ENCODE results near the gene TMEM163. TPM values are rescaled to one million over a fixed set of nuclear protein-coding genes. Genes with fewer than 3 reads are reported as not detected.
"Not testable (repeated sequence)": the region's sequence is repeated elsewhere in the genome, so short reads cannot be mapped to it uniquely, and the experiment has no call there.

TMEM163 gene
- polyA plus RNA-seq, 6 donors from 2014 or later: 0.33 to 1.0 (median 0.47) TPM

DNA sequence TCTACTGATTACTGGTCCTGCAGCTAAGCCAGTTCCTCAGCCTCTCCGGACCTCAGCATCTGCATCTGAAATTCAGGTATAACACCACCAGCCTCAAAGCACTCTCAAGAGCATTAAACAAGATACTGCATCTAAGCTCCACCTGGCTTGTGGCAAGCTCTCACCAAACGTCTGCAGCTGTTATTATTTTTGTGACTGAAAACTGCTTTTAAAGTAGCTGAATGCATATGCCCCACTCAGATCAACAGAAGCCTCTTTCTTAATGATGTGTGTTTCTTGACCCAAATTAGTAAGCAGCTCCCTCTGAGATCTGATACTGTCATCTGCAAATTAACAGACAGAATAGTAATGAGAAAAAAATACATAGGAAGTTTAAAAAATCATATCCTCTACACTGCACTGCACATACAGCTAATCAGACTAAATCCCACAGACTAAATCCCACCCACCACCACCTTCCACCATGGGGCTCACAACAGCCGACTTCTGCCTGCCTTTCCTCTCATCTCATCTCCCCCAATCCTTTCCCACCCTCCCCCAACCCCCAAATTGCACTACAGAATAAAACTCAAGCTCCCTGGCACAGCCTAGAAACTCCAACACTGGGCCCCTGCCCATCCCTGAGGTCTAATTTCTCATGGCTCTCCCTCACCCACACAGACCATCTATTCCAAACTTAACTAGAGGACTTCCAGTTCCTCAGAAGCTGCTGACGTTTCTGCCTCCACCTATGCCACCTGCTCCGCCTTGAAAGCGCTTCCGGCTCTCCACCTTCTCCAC, 52.9 kb downstream of the TMEM163 start:
- H3K27me3 Mint-ChIP-seq: peaks cover 18 to 31% (median 25%) of the 10 kb centered on the region in 3 donors
- H3K9me3 Mint-ChIP-seq: peaks cover 0 to 2% (median 0%) of the 10 kb centered on the region in 7 donors
- H3K4me1 Mint-ChIP-seq: peaks cover 16 to 21% (median 19%) of the 10 kb centered on the region in 3 donors
- H3K4me3 Mint-ChIP-seq: no peak overlapping the region
- DNase-seq: no peak
- ATAC-seq (ENCODE audit: low read depth in 2 of 2): no peak
- H3K27ac Mint-ChIP-seq: peak overlapping the region in 1 of 6 donors; percentile 16
- no peaks in the 10 kb centered on the region for H3K36me3 Mint-ChIP-seq

DNA sequence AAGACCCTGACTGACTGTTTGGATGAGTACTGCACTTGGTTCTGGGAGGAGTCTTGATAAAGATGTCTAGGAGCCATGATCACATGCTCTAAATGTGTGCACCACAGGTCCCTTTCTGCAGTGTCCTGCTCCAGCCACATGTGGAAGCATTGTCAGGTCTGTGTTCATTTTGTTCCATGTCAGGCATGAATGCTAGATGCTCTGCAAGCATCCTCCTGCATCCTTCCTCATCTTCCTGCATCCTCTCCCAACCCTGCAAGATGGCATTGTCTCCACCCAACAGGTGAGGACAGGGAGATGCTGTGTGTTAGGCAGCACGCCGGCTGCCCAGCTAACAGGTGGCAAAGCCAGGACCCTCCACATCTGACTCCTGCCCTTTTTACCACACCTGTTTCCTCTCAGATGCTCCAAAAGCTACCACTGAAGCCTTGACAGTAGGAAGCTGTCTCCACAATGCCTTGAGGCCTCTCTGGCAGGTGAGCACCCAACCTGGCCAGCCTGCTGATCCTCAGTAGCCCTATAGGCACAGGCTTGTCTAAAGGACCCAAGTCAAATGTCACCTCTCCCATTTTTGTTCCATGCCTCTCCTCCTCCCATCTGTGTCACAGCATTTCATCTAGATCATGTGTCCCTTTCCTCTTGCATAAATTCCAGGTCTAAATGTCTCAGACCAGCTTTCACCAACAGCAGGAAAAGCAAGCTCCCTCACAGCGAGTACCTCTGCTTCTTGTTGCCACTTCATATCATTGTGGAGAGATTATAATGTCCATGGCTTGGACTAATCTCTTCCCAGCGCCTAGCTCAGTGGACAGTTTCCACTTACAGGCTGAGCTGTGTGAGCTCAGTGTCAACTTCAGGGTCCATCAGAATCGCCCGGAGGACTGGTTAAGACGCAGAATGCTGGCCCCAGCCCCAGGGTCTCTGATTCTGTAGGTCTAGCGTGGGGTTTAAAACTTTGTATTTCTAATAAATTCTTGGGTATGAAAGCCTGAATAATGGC, 55.0 kb downstream of the TMEM163 start:
- Mint-ChIP-seq H3K27ac (no peak overlapping the region), H3K27me3 (peaks cover 21 to 25% (median 24%) of the 10 kb centered on the region in 3 donors), H3K9me3 (no peaks in the 10 kb centered on the region), H3K4me1 (peaks cover 4 to 12% (median 5%) of the 10 kb centered on the region in 3 donors), H3K4me3 (no peak overlapping the region), H3K36me3 (no peaks in the 10 kb centered on the region)
- DNase-seq (no peak), ATAC-seq (ENCODE audit: low read depth in 2 of 2) (no peak)

DNA sequence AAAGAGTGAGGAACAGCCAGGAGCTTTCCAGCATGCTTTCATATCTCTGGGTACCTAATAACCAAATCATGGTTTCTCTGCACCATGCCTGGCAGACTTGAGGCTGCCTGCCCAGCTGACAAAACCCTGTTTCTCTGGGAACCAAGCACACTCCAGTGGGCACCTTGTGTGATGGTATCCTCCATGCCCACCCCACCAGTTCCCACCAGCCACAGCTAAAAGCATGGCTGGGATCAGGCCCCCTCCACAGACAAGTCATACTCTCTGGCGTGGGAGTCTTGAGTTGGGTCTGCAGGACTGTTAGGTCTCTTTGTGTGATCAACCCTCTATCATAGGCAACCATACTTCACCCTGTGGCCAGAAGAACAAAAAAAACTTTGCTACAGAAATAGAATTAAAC, 56.0 kb downstream of the TMEM163 start:
- no peak overlapping the region for H3K27ac Mint-ChIP-seq
- H3K9me3 Mint-ChIP-seq: no peaks in the 10 kb centered on the region
- ATAC-seq (ENCODE audit: low read depth in 2 of 2): no peak
- H3K4me1 Mint-ChIP-seq: peaks cover 4 to 12% (median 5%) of the 10 kb centered on the region in 3 donors
- no peak for DNase-seq
- no peak overlapping the region for H3K4me3 Mint-ChIP-seq
- peaks cover 22 to 25% (median 24%) of the 10 kb centered on the region in 3 donors for H3K27me3 Mint-ChIP-seq
- no peaks in the 10 kb centered on the region for H3K36me3 Mint-ChIP-seq

DNA sequence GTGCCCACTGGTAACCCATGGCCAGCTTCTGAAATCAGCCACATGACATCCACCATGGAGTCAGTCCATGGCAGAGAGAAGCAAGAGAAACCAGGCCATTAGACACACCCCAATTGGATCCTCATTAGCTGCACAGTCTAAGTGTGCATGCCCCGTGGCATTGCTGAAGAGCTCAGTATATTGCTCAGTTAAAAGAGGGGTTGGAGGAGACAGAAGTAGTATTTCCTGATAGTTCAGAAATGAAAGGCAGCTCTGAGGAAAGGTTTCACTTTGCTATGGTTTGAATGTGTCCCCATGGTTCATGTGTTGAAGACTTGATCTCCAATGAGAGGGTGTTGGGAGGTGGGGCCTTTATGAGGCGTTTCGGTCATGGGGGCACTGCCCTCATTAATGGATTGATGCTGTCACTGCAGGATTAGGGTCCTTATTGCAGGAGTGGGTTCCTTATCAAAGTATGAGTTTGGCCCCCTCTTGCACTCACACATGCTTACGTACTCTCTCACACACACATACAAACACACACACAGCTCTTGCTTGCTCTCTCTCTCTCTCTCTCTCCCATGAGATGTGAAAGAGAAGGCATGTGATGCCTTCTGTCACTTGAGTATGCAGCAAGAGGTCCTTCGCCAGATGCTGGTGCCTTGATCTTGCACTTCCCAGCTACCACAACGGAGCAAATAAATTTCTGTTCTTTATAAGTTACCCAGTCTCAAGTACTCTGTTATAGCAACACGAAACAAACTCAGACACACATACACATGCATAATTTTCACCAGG, 58.0 kb downstream of the TMEM163 start:
- ATAC-seq (ENCODE audit: low read depth in 2 of 2) (no peak), DNase-seq (no peak)
- Mint-ChIP-seq H3K4me3 (no peak overlapping the region), H3K4me1 (peaks cover 4 to 12% (median 5%) of the 10 kb centered on the region in 3 donors), H3K36me3 (no peaks in the 10 kb centered on the region), H3K9me3 (no peaks in the 10 kb centered on the region), H3K27me3 (peaks cover 19 to 22% (median 22%) of the 10 kb centered on the region in 3 donors), H3K27ac (peak overlapping the region in 1 of 6 donors; percentile 36)

DNA sequence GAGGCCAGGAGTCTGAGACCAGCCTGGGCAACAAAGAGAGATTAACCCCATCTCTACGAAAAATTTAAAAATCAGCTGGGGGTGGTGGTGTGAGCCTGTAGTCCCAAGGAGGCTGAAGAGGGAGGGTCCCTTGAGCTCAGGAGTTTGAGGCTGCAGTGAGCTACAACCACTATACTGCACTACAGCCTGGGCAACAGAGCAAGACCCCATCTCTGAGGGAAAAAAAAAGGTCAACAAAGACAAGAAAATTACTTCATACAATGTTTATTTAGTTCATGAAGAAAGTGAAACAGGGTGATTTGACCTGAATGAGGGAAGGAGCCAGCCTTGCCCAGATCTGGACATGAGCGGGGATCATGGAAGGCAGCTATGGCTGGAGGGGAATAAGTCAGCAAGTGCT, 59.1 kb downstream of the TMEM163 start:
- no peaks in the 10 kb centered on the region for H3K9me3 Mint-ChIP-seq
- DNase-seq (no peak), ATAC-seq (ENCODE audit: low read depth in 2 of 2) (no peak)
- H3K4me3 Mint-ChIP-seq: no peak overlapping the region
- H3K27ac Mint-ChIP-seq: peak overlapping the region in 1 of 6 donors; percentile 61
- peaks cover 17 to 22% (median 17%) of the 10 kb centered on the region in 3 donors for H3K27me3 Mint-ChIP-seq
- H3K4me1 Mint-ChIP-seq: peaks cover 4 to 12% (median 5%) of the 10 kb centered on the region in 3 donors
- no peaks in the 10 kb centered on the region for H3K36me3 Mint-ChIP-seq

DNA sequence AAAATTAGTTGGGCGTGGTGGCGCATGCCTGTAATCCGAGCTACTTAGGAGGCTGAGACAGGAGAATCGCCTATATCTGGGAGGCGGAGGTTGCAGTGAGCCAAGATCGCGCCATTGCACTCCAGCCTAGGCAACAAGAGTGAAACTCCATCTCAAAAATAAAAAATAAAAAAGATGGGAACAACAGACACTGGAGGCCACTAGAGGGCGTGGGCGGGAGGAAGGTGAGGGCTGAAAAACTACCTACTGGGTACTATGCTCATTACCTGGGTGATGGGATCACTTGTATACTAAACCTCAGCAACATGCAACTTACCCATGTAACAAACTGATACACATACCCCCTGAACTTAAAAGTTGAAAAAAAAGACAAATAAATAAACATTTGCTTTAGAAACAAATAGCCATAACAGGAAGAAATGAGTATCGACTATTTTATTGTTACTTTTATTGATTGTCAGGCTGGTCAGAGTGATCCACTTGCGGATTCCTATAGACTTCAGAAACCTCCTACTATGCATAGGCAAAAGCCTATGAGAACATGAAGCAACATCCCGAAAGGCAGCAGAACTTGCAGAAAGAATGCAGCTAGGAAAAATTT, 61.0 kb downstream of the TMEM163 start:
- DNase-seq (peak; percentile 7), ATAC-seq (ENCODE audit: low read depth in 2 of 2) (no peak)
- H3K27me3 Mint-ChIP-seq: peaks cover 5 to 12% (median 10%) of the 10 kb centered on the region in 3 donors
- H3K9me3 Mint-ChIP-seq: no peaks in the 10 kb centered on the region
- no peaks in the 10 kb centered on the region for H3K36me3 Mint-ChIP-seq
- no peak overlapping the region for H3K4me3 Mint-ChIP-seq
- no peak overlapping the region for H3K27ac Mint-ChIP-seq
- H3K4me1 Mint-ChIP-seq: peaks cover 4 to 12% (median 5%) of the 10 kb centered on the region in 3 donors

DNA sequence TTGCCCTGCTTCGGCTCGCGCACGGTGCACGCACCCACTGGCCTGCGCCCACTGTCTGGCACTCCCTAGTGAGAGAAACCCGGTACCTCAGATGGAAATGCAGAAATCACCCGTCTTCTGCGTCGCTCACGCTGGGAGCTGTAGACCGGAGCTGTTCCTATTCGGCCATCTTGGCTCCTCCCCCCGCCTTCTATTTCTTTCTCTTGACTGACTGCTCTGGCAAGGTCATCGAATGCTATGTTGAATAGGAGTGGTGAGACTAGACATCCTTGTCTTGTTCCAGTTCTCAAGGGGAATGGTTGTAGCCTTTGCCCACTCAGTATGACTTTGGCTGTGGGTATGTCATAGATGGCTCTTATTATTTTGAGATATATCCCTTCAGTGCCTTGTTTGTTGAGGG, 62.4 kb downstream of the TMEM163 start:
- H3K27ac Mint-ChIP-seq: peak overlapping the region in 1 of 6 donors; percentile 81

DNA sequence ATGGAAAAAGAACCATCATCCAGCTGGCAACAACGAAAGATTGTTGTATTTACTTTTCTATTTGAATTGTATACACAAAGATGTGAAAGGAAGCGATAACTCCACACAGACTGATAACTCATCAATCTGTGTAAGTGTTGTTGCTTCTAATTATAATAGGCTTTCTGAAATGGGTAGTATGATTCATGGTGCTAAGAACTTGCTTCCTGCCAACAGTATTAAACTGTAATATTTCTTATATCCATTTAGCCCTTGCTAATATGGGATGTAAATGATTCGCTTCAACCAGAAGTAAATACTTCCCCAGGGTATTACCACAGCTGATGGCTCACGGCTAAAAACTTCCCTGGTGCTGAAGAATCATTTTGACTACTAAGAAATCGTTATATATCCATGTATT, 70.2 kb downstream of the TMEM163 start:
- ATAC-seq (ENCODE audit: low read depth in 2 of 2): no peak
- H3K9me3 Mint-ChIP-seq: peaks cover 0 to 2% (median 0%) of the 10 kb centered on the region in 7 donors
- H3K27ac Mint-ChIP-seq: no peak overlapping the region

More for the DNA sequence above, 62.4 kb downstream of the TMEM163 start:
- not testable (repeated sequence) for H3K4me3 Mint-ChIP-seq; H3K9me3 Mint-ChIP-seq; H3K36me3 Mint-ChIP-seq; ATAC-seq (ENCODE audit: low read depth in 2 of 2); DNase-seq
- Mint-ChIP-seq H3K27me3 (peaks cover 5 to 12% (median 10%) of the 10 kb centered on the region in 3 donors), H3K4me1 (peaks cover 4 to 12% (median 5%) of the 10 kb centered on the region in 3 donors)

DNA sequence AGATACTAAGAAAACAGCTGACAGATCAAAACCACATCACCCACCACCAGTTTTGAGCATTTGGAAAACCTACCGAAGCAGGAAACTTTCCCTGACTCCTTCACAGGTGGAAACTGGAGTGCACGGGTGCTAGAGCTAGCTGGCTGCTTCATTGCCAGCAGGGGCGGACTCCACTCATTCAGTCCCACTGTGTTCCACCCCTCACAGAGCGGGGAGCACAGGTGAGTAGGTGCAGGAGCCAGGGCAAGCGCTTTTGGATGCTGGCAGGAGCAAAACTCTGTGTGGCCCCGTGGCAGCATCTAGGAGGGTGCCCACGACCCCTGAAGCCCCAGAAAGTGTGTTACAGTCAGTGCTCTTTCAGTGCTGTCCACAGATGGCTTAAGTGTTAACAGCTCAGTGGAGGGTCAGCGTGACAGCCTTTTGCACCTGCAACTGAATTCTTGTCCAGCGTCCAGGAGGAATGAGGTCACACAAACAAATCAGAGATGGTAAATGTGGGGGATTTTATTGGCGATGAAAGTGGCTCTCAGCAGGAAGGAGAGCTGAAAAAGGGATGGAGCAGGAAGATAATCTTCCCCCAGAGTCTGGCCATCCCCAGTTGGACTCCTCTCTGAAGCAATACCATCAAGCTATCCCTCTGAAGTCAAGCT, 71.1 kb downstream of the TMEM163 start:
- H3K9me3 Mint-ChIP-seq: peaks cover 0 to 2% (median 0%) of the 10 kb centered on the region in 7 donors
- H3K4me3 Mint-ChIP-seq: no peak overlapping the region
- no peak for DNase-seq
- H3K27me3 Mint-ChIP-seq: no peaks in the 10 kb centered on the region
- no peaks in the 10 kb centered on the region for H3K36me3 Mint-ChIP-seq
- no peak overlapping the region for H3K27ac Mint-ChIP-seq
- no peak for ATAC-seq (ENCODE audit: low read depth in 2 of 2)
- H3K4me1 Mint-ChIP-seq: no peaks in the 10 kb centered on the region

More for the DNA sequence above, 70.2 kb downstream of the TMEM163 start:
- no peak for DNase-seq
- Mint-ChIP-seq H3K27me3 (no peaks in the 10 kb centered on the region), H3K4me3 (no peak overlapping the region), H3K4me1 (no peaks in the 10 kb centered on the region), H3K36me3 (no peaks in the 10 kb centered on the region)

DNA sequence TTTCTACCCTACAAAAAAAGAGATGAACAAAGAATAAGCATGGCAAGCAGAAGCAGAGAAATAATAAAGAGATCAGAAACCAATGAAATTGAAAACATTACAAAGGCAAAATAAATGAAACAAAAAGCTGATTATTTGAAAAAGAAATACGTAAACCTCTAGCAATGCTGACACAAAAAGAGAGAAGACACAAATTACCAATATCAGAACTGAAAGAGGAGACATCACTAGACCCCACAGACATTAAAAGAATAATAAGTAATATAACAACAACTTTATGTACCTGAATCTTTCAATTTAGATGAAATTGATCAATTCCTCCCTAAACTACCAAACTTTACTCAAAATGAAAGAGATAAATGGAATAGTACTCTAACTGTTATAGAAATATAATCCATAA, 75.9 kb downstream of the TMEM163 start:
- H3K27ac Mint-ChIP-seq: no peak overlapping the region
- no peaks in the 10 kb centered on the region for H3K4me1 Mint-ChIP-seq

DNA sequence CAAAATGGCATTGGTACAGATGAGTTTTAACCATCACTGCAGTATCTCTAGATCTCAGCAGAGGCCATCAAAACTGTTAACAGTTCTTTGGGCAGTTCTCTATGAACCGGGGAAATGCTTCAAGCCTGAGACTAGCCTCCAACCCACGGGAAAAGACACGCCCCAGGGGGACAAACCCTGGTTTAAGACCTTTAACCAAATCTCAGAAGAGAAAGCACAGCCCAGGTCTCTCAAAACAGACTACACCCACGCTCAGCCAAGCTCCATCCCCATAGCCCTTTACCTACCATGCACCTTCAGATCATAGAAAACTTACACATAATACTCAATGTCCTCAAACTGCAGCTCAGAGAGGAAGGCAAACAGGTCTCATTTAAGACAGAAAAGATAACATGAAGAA, 78.3 kb downstream of the TMEM163 start:
- peaks cover 11 to 25% (median 14%) of the 10 kb centered on the region in 3 donors for H3K27me3 Mint-ChIP-seq

More for the DNA sequence above, 75.9 kb downstream of the TMEM163 start:
- ATAC-seq (ENCODE audit: low read depth in 2 of 2): no peak
- Mint-ChIP-seq H3K36me3 (no peaks in the 10 kb centered on the region), H3K27me3 (peaks cover 5 to 18% (median 9%) of the 10 kb centered on the region in 3 donors), H3K9me3 (peaks cover 0 to 1% (median 0%) of the 10 kb centered on the region in 7 donors), H3K4me3 (no peak overlapping the region)
- DNase-seq: no peak

DNA sequence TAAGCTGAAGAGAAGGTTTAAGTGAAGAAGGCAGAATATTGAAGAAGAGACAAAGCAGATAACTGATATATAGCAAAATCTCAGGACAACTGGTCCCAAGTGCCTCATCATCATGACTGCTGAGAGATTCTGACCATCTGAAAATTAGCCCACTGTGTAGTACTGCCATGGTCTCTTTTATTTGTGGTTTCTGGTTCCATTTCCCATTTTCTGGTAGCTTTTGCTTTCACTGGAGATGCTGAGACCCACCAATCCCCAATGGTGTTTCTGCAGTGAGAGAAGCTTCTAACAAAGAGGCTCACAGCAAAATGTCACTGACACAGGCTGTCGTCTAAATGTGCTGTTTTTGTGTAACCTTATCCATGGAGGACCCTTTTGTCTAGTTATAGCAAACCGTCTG, 79.5 kb downstream of the TMEM163 start:
- Mint-ChIP-seq H3K27ac (no peak overlapping the region), H3K4me1 (no peaks in the 10 kb centered on the region), H3K27me3 (peaks cover 18 to 34% (median 19%) of the 10 kb centered on the region in 3 donors), H3K4me3 (no peak overlapping the region), H3K9me3 (peaks cover 0 to 1% (median 0%) of the 10 kb centered on the region in 7 donors), H3K36me3 (no peaks in the 10 kb centered on the region)
- ATAC-seq (ENCODE audit: low read depth in 2 of 2): no peak
- DNase-seq: no peak

More for the DNA sequence above, 78.3 kb downstream of the TMEM163 start:
- no peak for DNase-seq
- Mint-ChIP-seq H3K36me3 (no peaks in the 10 kb centered on the region), H3K4me3 (no peak overlapping the region), H3K27ac (peak overlapping the region in 1 of 6 donors; percentile 2), H3K9me3 (peaks cover 0 to 1% (median 0%) of the 10 kb centered on the region in 7 donors), H3K4me1 (no peaks in the 10 kb centered on the region)
- ATAC-seq (ENCODE audit: low read depth in 2 of 2): no peak

Measured in naive B cell (primary cell).